Caki2 (cell line): Measurements from ENCODE around the gene GATAD2B. TPM values are rescaled to one million over a fixed set of nuclear protein-coding genes. Genes with fewer than 3 reads are reported as not detected.

Experiments used
- DNase-seq: peaks from one replicate; pipeline ENCODE4 v3.0.0-alpha.2; 2015; ENCODE audit warnings: low read depth
- in situ Hi-C: cut with HindIII; loops from 2 replicates; pipeline ENCODE4 v1.10.0; 2016; ENCODE audit warnings: low sequenced_read_pairs, low pct_unique_long_range_greater_than_20kb, mixed read lengths
- total RNA-seq: library from RNA; depleted of rRNA; stranded (reverse); fragments of >200 nt; shearing (Covaris generic); gene quantifications from 2 replicates; pipeline ENCODE4 v1.2.3, GENCODE V29; 2014; ENCODE audit warnings: low replicate concordance; rRNA removed

The GATAD2B gene
- total RNA-seq: 1.1 and 1.4 TPM in 2 replicates

- peak; percentile 100 for DNase-seq
- in situ Hi-C loops: no loop called here
Measured at GRCh38 chr1:153922972-153923925, at the start of gene GATAD2B. Gene GATAD2B, minus strand, starts transcription at chr1:153922972. Its CDS starts 94,625 bp downstream, at chr1:153828347.

- in situ Hi-C loops: no loop called here
Measured at GRCh38 chr1:153970346-153970745, 47.6 kb upstream of the GATAD2B start.

GRCh38 chr1:153968972-153969371 lies 46.2 kb upstream of the GATAD2B start:
- in situ Hi-C loops: no loop called here
- DNase-seq: no peak

More at GRCh38 chr1:153970346-153970745, 47.6 kb upstream of the GATAD2B start:
- DNase-seq: no peak

GRCh38 chr1:153968408-153968807 lies 45.6 kb upstream of the GATAD2B start:
- in situ Hi-C loops: no loop called here
- DNase-seq: no peak

- DNase-seq: no peak
- in situ Hi-C loops: no loop called here
Measured at GRCh38 chr1:153968000-153968363, 45.2 kb upstream of the GATAD2B start.

GRCh38 chr1:153967107-153967999 lies 44.6 kb upstream of the GATAD2B start, which contains the start of gene CREB3L4:
Gene CREB3L4, plus strand, starts transcription at chr1:153967902. Its CDS starts 624 bp downstream, at chr1:153968526.
- in situ Hi-C loops: no loop called here
- peak; percentile 97 for DNase-seq

GRCh38 chr1:153963850-153964331 lies 41.1 kb upstream of the GATAD2B start:
- DNase-seq: no peak
- in situ Hi-C loops: no loop called here

GRCh38 chr1:153963030-153963849 lies 40.5 kb upstream of the GATAD2B start, which contains the start of gene SLC39A1:
Gene SLC39A1, minus strand, starts transcription at chr1:153963537. Its CDS starts 822 bp downstream, at chr1:153962715.
- in situ Hi-C loops: no loop called here
- DNase-seq: peak; percentile 96

GRCh38 chr1:153962088-153963029 lies 39.6 kb upstream of the GATAD2B start:
- in situ Hi-C loops: no loop called here
- peak; percentile 55 for DNase-seq

- DNase-seq: no peak
- in situ Hi-C loops: no loop called here
Measured at GRCh38 chr1:153961421-153961820, 38.6 kb upstream of the GATAD2B start.

- in situ Hi-C loops: no loop called here
- no peak for DNase-seq
Measured at GRCh38 chr1:153960206-153960605, 37.4 kb upstream of the GATAD2B start.

- no peak for DNase-seq
- in situ Hi-C loops: no loop called here
Measured at GRCh38 chr1:153959454-153959853, 36.7 kb upstream of the GATAD2B start.

GRCh38 chr1:153958961-153959260 lies 36.1 kb upstream of the GATAD2B start:
- DNase-seq: no peak
- in situ Hi-C loops: no loop called here

- in situ Hi-C loops: no loop called here
- DNase-seq: peak; percentile 97
Measured at GRCh38 chr1:153958111-153958960, 35.6 kb upstream of the GATAD2B start, which contains the start of gene CRTC2. Gene CRTC2, minus strand, starts transcription at chr1:153958612. Its CDS starts 115 bp downstream, at chr1:153958497.

- DNase-seq: no peak
- in situ Hi-C loops: no loop called here
Measured at GRCh38 chr1:153957744-153958110, 35.0 kb upstream of the GATAD2B start.
